ENCODE data around the gene CALCOCO2.

The CALCOCO2 gene

DNA sequence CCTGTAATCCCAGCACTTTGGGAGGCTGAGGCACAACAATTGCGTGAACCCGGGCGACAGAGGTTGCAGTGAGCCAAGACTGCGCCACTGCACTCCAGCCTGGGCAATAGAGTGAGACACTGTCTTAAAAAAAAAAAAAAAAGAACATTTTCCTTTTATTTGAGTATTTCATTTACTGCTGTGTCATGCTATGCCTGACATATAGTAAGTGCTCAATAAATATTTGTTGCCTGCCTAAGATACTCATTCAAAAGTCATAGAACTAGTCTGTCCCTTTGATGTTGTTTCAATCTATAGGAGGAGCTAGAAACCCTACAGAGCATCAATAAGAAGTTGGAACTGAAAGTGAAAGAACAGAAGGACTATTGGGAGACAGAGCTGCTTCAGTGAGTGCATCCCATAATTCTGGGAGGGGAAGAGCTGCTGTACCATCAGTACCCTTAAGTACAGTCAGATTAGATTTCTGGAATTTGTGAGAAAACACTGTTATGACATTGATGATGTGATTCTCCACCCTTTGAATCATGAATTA lies 20.0 kb downstream of the CALCOCO2 start:
- TF ChIP-seq, protein P1, sequence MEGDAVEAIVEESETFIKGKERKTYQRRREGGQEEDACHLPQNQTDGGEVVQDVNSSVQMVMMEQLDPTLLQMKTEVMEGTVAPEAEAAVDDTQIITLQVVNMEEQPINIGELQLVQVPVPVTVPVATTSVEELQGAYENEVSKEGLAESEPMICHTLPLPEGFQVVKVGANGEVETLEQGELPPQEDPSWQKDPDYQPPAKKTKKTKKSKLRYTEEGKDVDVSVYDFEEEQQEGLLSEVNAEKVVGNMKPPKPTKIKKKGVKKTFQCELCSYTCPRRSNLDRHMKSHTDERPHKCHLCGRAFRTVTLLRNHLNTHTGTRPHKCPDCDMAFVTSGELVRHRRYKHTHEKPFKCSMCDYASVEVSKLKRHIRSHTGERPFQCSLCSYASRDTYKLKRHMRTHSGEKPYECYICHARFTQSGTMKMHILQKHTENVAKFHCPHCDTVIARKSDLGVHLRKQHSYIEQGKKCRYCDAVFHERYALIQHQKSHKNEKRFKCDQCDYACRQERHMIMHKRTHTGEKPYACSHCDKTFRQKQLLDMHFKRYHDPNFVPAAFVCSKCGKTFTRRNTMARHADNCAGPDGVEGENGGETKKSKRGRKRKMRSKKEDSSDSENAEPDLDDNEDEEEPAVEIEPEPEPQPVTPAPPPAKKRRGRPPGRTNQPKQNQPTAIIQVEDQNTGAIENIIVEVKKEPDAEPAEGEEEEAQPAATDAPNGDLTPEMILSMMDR (conservative IDR thresholded peaks at IDR 0.05; ENCODE audit: low read length) = no peak
- no peak for DNase-seq (ENCODE audit: low read depth)
- no peak overlapping the region for H3K4me3 ChIP-seq (ENCODE audit: low read length)

DNA sequence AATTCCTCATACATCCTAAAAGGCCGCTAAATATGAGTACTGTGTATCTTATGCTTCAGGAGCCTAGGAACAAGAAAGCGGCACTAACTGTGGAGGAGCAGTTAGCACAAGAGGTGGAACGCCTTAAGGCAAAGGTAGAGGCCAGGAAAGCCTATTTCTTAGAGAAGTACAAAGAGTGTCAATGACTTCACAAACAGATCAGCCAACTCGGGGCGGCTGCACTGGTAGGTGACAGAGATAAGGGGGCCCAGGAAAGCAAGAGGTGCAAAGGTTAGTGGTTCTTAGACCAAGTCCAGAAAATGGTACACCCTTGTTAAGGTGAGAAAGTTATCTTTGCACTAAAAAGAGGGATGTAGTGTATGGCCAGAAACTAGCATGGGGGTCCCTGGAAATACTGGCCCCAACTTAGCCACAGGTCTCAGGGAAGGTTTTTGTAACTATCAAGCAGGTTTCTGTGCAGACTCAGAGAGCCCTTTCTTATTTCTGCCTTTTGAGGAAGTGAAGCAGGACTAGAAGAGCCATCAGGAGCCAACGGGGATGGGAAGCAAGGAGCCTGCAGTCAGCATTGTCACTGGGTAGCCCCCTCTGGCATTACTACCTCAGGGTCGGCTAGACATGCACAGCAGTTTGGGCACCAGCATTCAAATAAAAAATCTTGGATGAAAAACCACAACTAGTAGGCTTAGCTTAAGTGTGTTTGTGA lies 24.1 kb downstream of the CALCOCO2 start:
- DNase-seq (ENCODE audit: low read depth) = no peak
- TF ChIP-seq, protein P1 (conservative IDR thresholded peaks at IDR 0.05; ENCODE audit: low read length) = no peak
- no peak overlapping the region for H3K4me3 ChIP-seq (ENCODE audit: low read length)

DNA sequence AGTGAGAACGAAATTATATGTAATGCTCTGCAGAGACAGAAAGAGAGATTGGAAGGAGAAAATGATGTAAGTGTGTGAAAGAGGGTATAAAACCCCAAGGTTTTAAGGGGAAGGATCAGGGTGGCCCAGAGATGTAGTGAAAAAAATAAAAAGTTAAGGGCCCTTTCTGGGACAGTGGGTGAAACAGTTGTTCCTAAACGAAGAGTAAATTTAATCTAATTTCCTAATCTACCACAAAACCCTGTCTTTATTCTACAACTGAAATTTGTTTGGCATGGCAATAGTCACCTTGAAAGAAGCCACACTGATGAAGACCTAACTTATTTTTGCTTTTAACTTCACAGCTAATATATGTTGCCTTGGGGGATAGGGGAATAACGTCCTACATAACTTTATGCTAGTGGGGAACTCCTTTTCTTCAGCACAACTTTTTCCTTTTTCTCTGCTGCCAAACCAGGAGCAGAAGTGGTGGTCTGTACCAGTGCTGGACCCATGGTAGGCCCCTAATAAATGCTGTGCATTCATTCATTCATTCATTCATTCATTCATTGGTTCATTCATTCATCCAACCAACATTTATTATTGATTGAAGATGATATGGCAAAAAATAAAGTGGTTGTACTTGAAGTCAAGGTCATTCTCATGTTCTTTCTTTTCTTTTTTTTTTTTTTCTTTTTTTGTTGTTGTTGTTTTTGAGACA lies 25.4 kb downstream of the CALCOCO2 start:
- DNase-seq (ENCODE audit: low read depth) = no peak
- TF ChIP-seq, protein P1 (conservative IDR thresholded peaks at IDR 0.05; ENCODE audit: low read length) = no peak
- no peak overlapping the region for H3K4me3 ChIP-seq (ENCODE audit: low read length)

DNA sequence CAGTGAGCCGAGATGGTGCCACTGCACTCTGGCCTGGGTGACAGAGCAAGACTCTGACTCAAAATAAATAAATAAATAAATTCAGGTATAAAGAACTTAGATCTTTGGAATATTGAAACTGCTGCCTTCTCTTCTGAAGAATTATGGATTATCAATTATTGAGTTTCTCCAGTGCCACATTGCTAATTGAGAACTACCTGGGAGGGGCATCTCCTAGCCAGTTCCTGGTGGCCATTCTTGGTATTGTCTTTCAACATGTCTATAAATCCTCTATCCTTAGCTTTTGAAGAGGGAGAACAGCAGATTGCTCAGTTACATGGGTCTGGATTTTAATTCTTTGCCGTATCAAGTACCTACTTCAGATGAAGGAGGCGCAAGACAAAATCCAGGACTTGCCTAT lies 29.2 kb downstream of the CALCOCO2 start:
- TF ChIP-seq, protein P1 (conservative IDR thresholded peaks at IDR 0.05; ENCODE audit: low read length) = peak; percentile 24
- H3K4me3 ChIP-seq (ENCODE audit: low read length) = no peak overlapping the region
- DNase-seq (ENCODE audit: low read depth) = no peak

DNA sequence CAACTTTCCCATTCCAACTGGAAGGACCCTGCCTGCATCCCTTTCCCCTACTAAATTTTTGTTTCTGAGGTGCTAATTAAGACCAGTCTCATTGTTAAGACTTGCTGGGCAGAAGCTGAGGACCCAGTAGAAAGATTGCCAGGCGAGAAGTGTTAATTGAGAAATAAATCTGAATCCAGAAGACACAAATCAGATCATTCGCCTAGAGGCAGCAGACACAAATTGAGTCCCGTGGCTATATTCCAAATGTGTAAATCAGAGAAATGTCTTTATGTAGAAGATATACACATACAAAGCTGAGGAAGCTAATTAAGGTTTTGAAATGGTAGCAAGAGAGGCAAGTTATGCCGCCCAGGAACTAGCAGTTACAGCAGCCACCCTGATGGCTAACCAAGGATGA lies 29.6 kb downstream of the CALCOCO2 start:
- no peak overlapping the region for H3K4me3 ChIP-seq (ENCODE audit: low read length)
- DNase-seq (ENCODE audit: low read depth) = no peak
- TF ChIP-seq, protein P1 (conservative IDR thresholded peaks at IDR 0.05; ENCODE audit: low read length) = no peak

DNA sequence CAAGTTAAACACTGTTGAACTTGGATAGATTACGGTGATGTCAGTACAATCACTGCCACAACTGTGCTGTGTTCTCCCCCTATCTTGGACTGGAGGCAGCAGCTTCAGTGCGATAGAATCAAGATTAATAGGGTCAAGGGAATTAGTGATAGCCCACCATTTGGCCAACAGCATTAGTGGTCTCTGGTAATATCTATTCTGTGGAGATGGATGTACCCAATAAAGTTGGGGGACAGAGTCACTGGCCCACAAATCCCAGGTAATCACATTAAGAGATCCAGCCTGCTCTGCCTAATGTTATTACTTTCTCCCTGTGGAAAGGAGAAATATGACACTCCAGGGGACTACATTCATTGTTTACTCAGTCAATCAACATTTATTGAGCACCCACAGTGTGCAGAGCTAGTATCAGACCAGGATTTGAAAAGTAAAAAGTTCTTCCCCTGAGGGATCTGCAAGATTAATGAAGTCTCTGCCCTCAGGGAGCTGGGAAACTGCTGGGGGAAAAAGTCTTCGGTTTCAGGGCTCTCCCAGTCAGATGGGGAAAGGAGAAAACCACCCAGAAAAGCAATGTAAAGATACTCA lies 38.2 kb downstream of the CALCOCO2 start:
- DNase-seq (ENCODE audit: low read depth) = no peak
- no peak overlapping the region for H3K4me3 ChIP-seq (ENCODE audit: low read length)
- TF ChIP-seq, protein P1 (conservative IDR thresholded peaks at IDR 0.05; ENCODE audit: low read length) = no peak

Measured in AG10803 (cell line).